Globus pallidus (tissue), 1 donor: ENCODE results near the gene CIC.

Experiments
- DNase-seq: peaks from one replicate; pipeline ENCODE4 v3.0.0-alpha.2; 2015; ENCODE audit warnings: low spot score

Gene CIC

GRCh38 chr19:42277821-42278451 is 8.9 kb downstream of the CIC start:
- no peak for DNase-seq

GRCh38 chr19:42278452-42279154 is 9.6 kb downstream of the CIC start:
- DNase-seq: peak; percentile 21

- no peak for DNase-seq
These were observed 10.3 kb downstream of the CIC start for GRCh38 chr19:42279155-42279901.

GRCh38 chr19:42279902-42280814 is 11.1 kb downstream of the CIC start:
- peak; percentile 95 for DNase-seq

DNA sequence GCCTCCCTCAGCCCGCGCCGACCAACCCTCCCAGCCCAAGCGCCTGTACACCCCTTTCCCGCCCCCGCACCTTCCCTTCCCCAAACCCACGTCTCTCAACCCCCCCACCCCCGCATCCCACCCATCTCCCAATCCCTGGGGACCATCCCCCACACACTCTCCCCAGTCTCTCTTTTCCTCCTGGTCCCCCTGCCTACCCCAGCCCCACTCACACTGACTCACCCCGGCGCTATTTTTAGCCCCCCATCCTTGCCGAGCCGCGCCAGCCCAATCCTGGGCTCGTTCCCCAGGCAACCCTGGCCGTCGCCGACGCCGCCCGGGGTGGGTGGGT is 11.7 kb downstream of the CIC start:
- no peak for DNase-seq

- DNase-seq: peak; percentile 84
These were observed 12.2 kb downstream of the CIC start for GRCh38 chr19:42281146-42281826.

DNA sequence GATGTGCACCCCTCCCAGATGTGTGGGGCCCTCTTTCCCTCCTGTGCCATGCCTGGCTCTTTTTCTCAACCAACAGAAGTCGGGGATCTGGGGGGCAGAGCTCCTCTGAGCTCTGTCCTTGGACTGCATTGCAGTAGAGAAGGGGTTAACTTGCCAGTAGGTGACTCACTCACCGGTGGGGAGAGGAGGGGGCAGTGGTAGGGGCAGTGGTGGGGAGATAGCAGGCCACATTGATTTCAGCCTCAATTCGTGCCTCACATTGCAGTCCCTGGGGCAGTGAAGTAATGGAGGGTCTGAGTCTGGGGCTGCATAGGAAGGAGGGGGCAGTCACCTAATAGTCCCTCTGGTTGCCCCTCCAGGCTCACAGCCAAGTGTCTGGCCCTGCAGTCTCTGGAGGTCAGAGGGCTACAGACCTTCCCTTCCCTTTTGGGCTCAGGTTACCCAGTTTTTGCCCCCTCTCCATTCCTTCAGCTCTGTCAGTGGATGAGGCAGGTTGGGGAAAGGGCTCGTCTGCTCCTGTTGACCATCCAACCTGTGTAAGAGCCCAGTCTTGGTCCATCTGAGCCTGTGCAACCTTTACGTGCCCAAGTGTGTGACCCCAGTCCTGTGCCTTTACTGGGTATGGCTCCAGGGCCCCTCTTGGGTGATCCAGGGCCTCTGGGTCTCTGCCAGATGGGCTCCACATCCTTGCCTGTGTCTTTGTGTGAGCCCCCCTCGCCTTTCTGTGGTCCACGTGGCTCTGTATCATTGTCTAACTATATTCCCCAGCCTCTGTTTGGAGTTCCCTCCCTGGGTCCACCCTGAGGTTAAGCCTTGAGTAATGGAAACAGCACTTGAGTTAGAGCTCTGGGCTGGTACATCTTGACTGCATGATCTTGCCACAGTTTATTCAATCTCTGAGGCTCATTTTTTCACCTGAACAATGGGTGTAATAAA is 13.0 kb downstream of the CIC start:
- peak; percentile 44 for DNase-seq

DNA sequence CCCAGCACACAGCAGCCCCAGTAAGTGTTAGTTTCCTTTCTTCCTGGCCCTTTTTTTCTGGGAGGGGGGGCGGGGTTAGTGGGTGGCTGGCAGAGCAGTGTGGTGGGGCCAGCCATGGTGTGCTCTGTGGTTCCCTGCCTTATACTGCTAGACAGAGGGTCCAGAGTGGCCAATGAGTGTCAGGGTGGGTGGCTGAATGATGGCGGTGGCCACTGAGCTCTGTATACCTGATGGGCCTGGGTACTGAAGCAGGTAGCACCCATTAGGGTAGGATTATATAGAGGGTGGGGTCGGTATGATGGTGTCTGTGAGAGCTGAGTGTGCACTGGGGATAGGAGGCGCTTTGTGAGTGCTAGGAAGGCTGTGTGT is 13.8 kb downstream of the CIC start:
- DNase-seq: no peak

- DNase-seq: peak; percentile 95
These were observed 14.4 kb downstream of the CIC start for GRCh38 chr19:42283188-42284065.

- DNase-seq: peak; percentile 82
These were observed 15.0 kb downstream of the CIC start for GRCh38 chr19:42284066-42284501.

GRCh38 chr19:42284591-42285341 is 15.7 kb downstream of the CIC start:
- peak; percentile 33 for DNase-seq

- DNase-seq: no peak
These were observed 16.5 kb downstream of the CIC start for GRCh38 chr19:42285541-42285941.

DNA sequence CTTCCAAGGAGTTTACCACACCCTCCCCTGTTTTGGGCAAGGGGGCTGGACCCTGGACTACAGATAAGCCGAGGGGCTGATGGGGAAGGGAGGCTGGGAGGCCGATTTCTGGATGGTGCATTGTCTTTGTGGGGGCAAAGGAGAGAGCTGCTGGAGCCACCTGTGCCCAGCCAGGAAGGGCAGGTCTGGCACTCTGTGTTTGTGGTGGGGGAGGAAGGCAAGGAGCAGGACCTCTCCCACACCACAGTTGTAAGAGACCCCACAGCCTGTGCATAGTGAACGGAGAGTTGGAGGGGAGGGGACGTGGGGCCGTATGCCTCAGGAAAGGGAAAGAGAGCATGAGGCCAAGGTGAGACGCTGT is 16.9 kb downstream of the CIC start:
- DNase-seq: no peak

- DNase-seq: peak; percentile 12
These were observed 17.4 kb downstream of the CIC start for GRCh38 chr19:42286349-42287016.

DNA sequence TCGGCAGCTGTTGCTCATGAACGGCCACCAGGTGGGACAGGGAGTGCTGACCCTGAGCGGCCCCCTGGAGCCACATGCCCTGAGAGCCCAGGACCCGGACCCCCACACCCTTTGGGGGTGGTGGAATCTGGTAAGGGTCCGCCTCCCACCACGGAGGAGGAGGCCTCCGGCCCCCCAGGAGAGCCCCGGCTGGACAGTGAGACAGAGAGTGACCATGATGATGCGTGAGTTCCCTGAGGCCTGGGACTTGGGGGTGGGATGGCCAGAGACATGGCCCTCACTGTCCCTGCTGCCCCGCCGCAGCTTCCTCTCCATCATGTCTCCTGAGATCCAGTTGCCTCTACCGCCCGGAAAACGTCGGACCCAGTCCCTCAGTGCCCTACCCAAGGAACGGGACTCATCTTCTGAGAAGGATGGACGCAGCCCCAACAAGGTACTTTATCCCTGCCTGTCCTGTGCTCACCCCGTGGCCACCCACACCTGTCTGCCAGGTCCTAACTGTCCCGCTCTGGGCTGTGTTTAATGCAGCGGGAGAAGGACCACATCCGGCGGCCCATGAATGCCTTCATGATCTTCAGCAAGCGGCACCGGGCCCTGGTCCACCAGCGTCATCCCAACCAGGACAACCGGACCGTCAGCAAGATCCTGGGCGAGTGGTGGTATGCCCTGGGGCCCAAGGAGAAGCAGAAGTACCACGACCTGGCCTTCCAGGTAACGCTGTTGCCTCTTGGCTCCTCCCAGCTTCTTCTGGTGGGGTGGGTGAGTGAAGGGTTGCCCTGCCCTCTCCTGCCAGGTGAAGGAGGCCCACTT is 18.2 kb downstream of the CIC start:
- no peak for DNase-seq

GRCh38 chr19:42287827-42288107 is 18.7 kb downstream of the CIC start:
- no peak for DNase-seq

- no peak for DNase-seq
These were observed 19.3 kb downstream of the CIC start for GRCh38 chr19:42288387-42288786.
